GM19099 (cell line): Measurements from ENCODE around the gene KIF16B.

ENCODE experiments used
- POLR2A ChIP-seq: IDR thresholded peaks from 3 replicates; pipeline ENCODE4 v1.6.1; 2011; ENCODE audit warnings: low read depth; ENCODE audit not compliant: insufficient read length; ENCODE audit errors: extremely low read depth

The KIF16B gene

GRCh38 chr20:16280219-16280618, 293.0 kb downstream of the KIF16B start:
- TF ChIP-seq POLR2A: no peak

GRCh38 chr20:16279320-16279719, 293.9 kb downstream of the KIF16B start:
- no peak for TF ChIP-seq POLR2A

- no peak for TF ChIP-seq POLR2A
Observed at GRCh38 chr20:16273812-16274555, 299.3 kb downstream of the KIF16B start.

- TF ChIP-seq POLR2A: no peak
Observed at GRCh38 chr20:16272780-16273360, 300.4 kb downstream of the KIF16B start.

DNA sequence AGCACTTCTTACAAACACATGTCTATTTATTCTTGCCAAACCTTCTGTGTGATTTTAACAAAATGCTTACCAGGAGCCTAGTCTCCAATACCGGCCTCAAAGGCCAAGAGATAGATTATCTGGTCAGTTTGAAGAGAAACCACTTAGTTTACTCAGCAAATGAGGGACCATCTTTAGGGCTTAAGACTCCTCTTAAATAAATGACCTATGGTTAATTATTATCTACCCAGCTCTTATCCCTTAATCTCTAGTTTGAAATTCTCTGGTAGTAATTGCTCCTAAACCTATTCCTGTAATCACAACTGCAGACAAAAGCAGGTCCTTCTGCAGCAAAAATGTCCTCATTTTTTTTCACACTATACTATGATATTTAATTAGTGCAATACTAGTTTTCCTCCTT, 301.8 kb downstream of the KIF16B start:
- no peak for TF ChIP-seq POLR2A

DNA sequence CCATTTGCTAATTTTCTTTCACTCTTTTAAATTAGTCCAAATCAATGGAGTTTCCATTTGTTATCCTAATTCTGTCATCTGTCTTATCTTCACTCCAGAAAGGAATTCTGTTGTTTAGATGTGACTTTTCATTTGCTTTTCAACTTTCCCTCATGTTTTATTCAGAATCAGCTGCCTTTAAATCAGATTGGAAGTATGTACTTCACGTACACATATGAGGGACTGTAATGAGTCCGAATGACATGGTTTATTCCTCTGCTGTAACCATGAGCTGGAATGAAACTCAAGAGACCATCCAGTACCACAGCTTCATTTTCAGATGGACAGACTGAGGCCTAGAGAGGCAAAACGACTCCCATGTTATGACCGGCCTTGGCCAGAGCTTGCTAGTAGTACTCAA, 302.3 kb downstream of the KIF16B start:
- TF ChIP-seq POLR2A: no peak

DNA sequence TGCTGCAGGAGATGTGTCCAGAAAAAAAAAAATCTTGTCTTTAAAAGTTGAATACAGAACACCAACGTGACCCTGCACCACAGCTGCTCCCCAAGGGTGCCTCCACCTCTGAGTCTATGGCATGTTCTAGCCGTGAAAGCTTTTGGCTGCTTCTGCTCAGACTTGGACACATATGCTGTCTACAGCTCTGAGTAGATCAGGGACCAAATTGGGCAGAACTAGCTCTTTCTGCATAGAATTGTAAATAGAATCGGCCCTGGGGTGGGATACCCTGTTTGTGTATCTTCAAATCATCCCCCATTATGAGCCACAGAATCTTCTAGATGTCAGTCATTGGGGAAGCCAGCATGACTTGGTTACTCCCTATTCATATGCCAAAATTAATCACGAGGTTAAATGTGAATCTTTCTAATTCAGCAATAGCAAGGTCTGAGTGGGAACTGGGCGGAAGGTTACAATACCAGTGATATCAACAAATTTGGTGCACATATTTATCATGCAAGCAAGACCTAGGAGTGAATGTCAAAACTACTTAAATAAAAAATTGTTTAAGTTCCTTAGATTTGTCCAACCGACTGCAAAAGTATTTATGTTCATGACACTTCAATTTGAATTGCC, 302.8 kb downstream of the KIF16B start:
- TF ChIP-seq POLR2A: no peak

DNA sequence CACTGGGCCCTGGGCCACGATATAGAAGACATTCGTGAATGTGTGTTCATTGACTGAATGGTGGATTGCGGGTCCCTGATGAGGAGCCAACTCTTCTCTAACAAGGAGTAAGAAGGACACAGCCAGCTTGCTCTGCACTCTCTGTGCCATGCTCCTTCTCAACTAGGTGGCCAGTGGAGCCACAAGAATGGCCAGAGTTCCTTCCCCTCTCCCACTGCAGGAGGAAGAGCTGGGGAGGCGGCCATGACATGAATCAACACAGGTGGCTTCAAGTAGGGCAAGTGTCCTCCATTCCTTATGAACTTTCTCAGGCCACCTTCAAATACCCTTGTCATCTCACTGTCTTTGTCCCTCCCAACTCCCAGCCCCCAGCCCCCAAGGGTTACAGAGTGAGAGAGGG, 305.7 kb downstream of the KIF16B start:
- TF ChIP-seq POLR2A: no peak

GRCh38 chr20:16265334-16265733, 307.9 kb downstream of the KIF16B start:
- no peak for TF ChIP-seq POLR2A

GRCh38 chr20:16263582-16263981, 309.7 kb downstream of the KIF16B start:
- TF ChIP-seq POLR2A: no peak

DNA sequence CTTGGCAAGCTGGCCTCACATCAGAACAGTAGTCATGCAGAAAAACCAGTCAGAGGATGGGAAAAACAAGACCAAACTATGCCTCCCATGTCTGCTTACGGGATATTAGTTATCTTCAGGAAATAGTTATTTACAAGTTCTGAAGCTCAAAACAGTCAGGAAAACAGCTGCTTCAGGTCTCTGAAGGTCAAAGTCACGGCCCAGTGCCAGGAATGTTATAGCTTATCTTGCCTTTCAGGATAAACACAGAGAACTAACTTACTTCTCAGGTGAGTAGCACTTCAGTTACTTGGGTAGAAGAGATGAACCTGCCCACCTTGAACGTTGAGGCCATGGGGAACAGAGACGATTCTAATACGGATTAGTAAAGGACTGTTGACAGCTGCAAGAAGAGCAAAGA, 310.7 kb downstream of the KIF16B start:
- no peak for TF ChIP-seq POLR2A

- no peak for TF ChIP-seq POLR2A
Observed at GRCh38 chr20:16261733-16262273, 311.4 kb downstream of the KIF16B start.

- no peak for TF ChIP-seq POLR2A
Observed at GRCh38 chr20:16260911-16261310, 312.3 kb downstream of the KIF16B start.

DNA sequence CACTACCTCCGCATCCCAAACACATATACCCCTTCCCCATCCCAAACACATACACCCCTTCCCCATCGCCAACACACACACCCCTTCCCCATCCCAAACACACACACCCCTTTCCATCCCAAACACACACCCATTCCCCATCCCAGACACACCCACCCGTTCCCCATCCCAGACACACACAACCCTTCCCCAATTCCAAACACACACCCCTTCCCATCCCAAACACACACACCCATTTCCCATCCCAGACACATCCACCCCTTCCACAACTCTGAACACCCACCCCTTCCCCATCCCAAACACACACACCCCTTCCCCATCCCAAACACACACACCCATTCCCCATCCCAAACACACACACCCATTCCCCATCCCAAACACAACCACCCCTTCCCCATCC, 314.5 kb downstream of the KIF16B start:
- TF ChIP-seq POLR2A: no peak

GRCh38 chr20:16257813-16258430, 315.3 kb downstream of the KIF16B start:
- TF ChIP-seq POLR2A: no peak
